Prostate gland (tissue), 2 donors: ENCODE measurements around the gene DEFB123. TPM values are rescaled to one million over a fixed set of nuclear protein-coding genes. Genes with fewer than 3 reads are reported as not detected.
"Not testable (repeated sequence)": the region's sequence is repeated elsewhere in the genome, so short reads cannot be mapped to it uniquely, and the experiment has no call there.

Source experiments
- DNase-seq: peaks from one replicate; pipeline ENCODE4 v3.0.0-alpha.2; 2019; ENCODE audit warnings: low spot score
- H3K27ac ChIP-seq, 2 donors: fragments of 200-600 bp; sonication (generic); 2 replicates each; pipeline ENCODE4 v1.5.1; 2017 to 2019
- H3K27me3 ChIP-seq: fragments of 200-600 bp; sonication (generic); replicated peaks from 2 replicates; pipeline ENCODE4 v1.5.1; 2019; ENCODE audit not compliant: insufficient read depth
- H3K36me3 ChIP-seq, 2 donors: fragments of 200-600 bp; sonication (generic); 1 replicate in 1 of 2; 2 replicates in 1 of 2; pipeline versions ENCODE4 v1.5.1 to v1.8.1; 2017 to 2019
- H3K4me1 ChIP-seq: fragments of 200-600 bp; sonication (generic); replicated peaks from 2 replicates; pipeline ENCODE4 v1.5.1; 2019
- H3K4me3 ChIP-seq, 2 donors: fragments of 200-600 bp; sonication (generic); 2 replicates each; pipeline ENCODE4 v1.5.1; 2017 to 2019
- H3K9me3 ChIP-seq: fragments of 200-600 bp; sonication (generic); 2 replicates; pipeline ENCODE4 v1.5.1; 2017
- CTCF ChIP-seq, 4 experiments: fragments of 200-600 bp in 2 of 4; fragments of 450-650 bp in 2 of 4; sonication (generic) in 2 of 4; IDR thresholded peaks; 1 replicate in 3 of 4; 2 replicates in 1 of 4; pipeline ENCODE4 v1.5.1; 2016 to 2019; ENCODE audit warnings: antibody characterized with exemption in 4 of 4, mild to moderate bottlenecking in 2 of 4, moderate library complexity in 2 of 4
- POLR2A ChIP-seq: fragments of 450-650 bp; IDR thresholded peaks from one replicate; pipeline ENCODE4 v1.6.1; 2016; ENCODE audit warnings: antibody characterized with exemption, mild to moderate bottlenecking
- POLR2AphosphoS5 ChIP-seq: sonication (generic); formaldehyde crosslinking; IDR thresholded peaks from one replicate; pipeline ENCODE4 v1.6.1; 2017; ENCODE audit warnings: antibody characterized with exemption
- WGBS: methylation state at CpG from one replicate; pipeline ENCODE4 v1.1.5; 2018; 5-methylcytosine and 5-hydroxymethylcytosine counted together
- intact Hi-C: fragments of 100-400 bp; cut with DNase I; formaldehyde crosslinking; loops from one replicate; pipeline ENCODE4 v1.14.2; 2022
- total RNA-seq, 2 donors: library from RNA; depleted of rRNA; stranded (reverse); fragments of >200 nt; gene quantifications; one replicate each; pipeline ENCODE4 v1.1.0, GENCODE V29; 2016

DEFB123 gene
- total RNA-seq, 2 donors from 2014 or later = 459 TPM; not detected in 1

GRCh38 chr20:31454361-31454760 is 13.9 kb downstream of the DEFB123 start:
- intact Hi-C loops = no loop called here
- H3K4me1 ChIP-seq = no peaks in the 10 kb centered on the region
- DNase-seq = no peak
- H3K4me3 ChIP-seq = no peak overlapping the region
- no peak for TF ChIP-seq POLR2AphosphoS5
- no peak for TF ChIP-seq POLR2A
- TF ChIP-seq CTCF (IDR thresholded peaks at IDR 0.05) = no peak
- no peaks in the 10 kb centered on the region for H3K9me3 ChIP-seq
- no peaks in the 10 kb centered on the region for H3K36me3 ChIP-seq
- H3K27me3 ChIP-seq = no peaks in the 10 kb centered on the region
- 89% methylated on average over 1 of the region's 1 CpG for WGBS
- no peak overlapping the region for H3K27ac ChIP-seq

DNA sequence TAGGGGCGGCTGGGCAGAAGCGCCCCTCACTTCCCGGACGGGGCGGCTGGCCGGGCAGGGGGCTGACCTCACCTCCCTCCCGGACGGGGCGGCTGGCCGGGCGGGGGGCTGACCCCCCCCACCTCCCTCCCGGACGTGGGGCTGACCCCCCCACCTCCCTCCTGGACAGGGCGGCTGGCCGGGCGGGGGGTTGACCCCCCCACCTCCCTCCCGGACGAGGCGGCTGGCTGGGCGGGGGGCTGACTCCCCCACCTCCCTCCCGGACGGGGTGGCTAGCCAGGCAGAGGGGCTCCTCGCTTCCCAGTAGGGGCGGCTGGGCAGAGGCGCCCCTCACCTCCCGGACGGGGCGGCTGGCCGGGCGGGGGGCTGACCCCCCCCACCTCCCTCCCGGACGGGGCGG is 30.5 kb downstream of the DEFB123 start:
- H3K4me3 ChIP-seq, H3K4me1 ChIP-seq, intact Hi-C loops, DNase-seq, H3K9me3 ChIP-seq, H3K27ac ChIP-seq, H3K36me3 ChIP-seq: not testable (repeated sequence)
- peaks cover 15% of the 10 kb centered on the region for H3K27me3 ChIP-seq
- no CpG with 5 or more reads among the region's 33 CpGs for WGBS

- no peak for DNase-seq
These were observed 32.2 kb downstream of the DEFB123 start for GRCh38 chr20:31472395-31473330.

DNA sequence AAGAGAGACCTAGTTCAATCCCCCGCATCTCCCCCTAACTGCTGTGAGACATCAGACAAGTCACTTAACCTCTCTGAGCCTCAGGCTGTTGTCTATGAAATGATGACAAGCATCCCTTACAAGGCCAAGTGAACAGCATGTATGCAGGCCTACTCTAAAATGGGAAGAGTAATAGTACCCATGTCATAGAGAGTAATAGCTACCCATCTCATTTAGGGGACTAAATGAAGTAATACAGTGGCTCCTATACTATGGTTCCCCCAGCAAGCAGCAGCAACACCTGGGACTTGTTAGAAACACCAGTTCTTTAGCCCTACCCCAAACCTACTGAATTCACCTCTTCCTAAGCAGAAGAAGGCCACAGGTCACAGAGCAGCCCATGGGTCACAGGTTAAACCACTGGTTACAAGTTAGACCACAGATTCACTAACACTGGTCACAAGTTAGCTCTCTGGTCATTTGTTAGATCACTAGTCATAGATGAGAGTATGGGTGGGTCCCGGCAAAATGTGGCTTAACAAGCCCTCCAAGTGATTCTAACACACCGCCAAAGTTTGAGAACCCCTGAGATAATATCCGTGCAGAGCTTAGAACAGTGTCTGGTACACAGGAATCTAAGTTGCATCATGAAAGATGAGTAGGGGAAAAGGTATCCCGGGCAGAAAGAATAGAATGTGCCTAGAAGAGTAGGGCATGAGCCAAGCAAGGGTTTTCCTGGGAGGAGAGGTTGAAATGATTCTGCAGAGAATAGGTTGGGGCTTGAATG is 33.1 kb downstream of the DEFB123 start:
- Histone ChIP-seq H3K27ac (no peak overlapping the region), H3K4me1 (no peaks in the 10 kb centered on the region), H3K4me3 (no peak overlapping the region), H3K9me3 (no peaks in the 10 kb centered on the region), H3K36me3 (no peaks in the 10 kb centered on the region), H3K27me3 (peaks cover 17% of the 10 kb centered on the region)
- WGBS = 72% methylated on average over 5 of the region's 5 CpGs
- intact Hi-C loops = no loop called here
- DNase-seq = no peak
- TF ChIP-seq POLR2AphosphoS5 (no peak), CTCF (IDR thresholded peaks at IDR 0.05) (no peak), POLR2A (no peak)

More at GRCh38 chr20:31472395-31473330, 32.2 kb downstream of the DEFB123 start:
- 49% methylated on average over 8 of the region's 8 CpGs for WGBS
- Histone ChIP-seq H3K4me3 (no peak overlapping the region), H3K36me3 (no peaks in the 10 kb centered on the region), H3K9me3 (no peaks in the 10 kb centered on the region), H3K27me3 (peaks cover 17% of the 10 kb centered on the region), H3K27ac (no peak overlapping the region), H3K4me1 (no peaks in the 10 kb centered on the region)
- intact Hi-C loops = no loop called here
- TF ChIP-seq POLR2AphosphoS5 (no peak), POLR2A (no peak), CTCF (IDR thresholded peaks at IDR 0.05) (no peak)

GRCh38 chr20:31474097-31474436 is 33.6 kb downstream of the DEFB123 start:
- H3K27ac ChIP-seq = no peak overlapping the region
- no peaks in the 10 kb centered on the region for H3K36me3 ChIP-seq
- H3K4me3 ChIP-seq = no peak overlapping the region
- no peaks in the 10 kb centered on the region for H3K4me1 ChIP-seq
- 42% methylated on average over 2 of the region's 2 CpGs for WGBS
- no peak for DNase-seq
- H3K27me3 ChIP-seq = peaks cover 17% of the 10 kb centered on the region
- H3K9me3 ChIP-seq = no peaks in the 10 kb centered on the region
- intact Hi-C loops = no loop called here
- no peak for TF ChIP-seq POLR2AphosphoS5
